ENCODE results near the gene LAMTOR3. TPM values are rescaled to one million over a fixed set of nuclear protein-coding genes. Genes with fewer than 3 reads are reported as not detected.

LAMTOR3 gene, protein sequence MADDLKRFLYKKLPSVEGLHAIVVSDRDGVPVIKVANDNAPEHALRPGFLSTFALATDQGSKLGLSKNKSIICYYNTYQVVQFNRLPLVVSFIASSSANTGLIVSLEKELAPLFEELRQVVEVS
- total RNA-seq: 50.4 TPM

GRCh38 chr4:99894161-99894997 is at the start of gene LAMTOR3:
LAMTOR3 (minus strand) TSS chr4:99894427; CDS start chr4:99893963, 464 bp downstream.

Other genes with a start within 250 kb of the LAMTOR3 start
- gene C4orf54, start 236.6 kb downstream of the LAMTOR3 start, total RNA-seq: 0.63 TPM
- 0.31 TPM for gene DAPP1, start 77.6 kb downstream of the LAMTOR3 start, total RNA-seq
- gene DNAJB14, start 52.2 kb upstream of the LAMTOR3 start, total RNA-seq: 82.9 TPM
- 106 TPM for gene H2AZ1, start 55.8 kb upstream of the LAMTOR3 start, total RNA-seq